ENCODE results near the gene SRPX.

GRCh38 chrX:38249965-38250364, 29.3 kb upstream of the SRPX start:
- TF ChIP-seq PATZ1 (CRISPR knock-in tag; IDR thresholded peaks at IDR 0.05; ENCODE audit: borderline replicate concordance) = no peak
- no peak for TF ChIP-seq ZNF8 (CRISPR knock-in tag; IDR thresholded peaks at IDR 0.05)
- no peak for TF ChIP-seq RARB (CRISPR knock-in tag; IDR thresholded peaks at IDR 0.05)
- TF ChIP-seq TCF4 (CRISPR knock-in tag; IDR thresholded peaks at IDR 0.05; ENCODE audit: borderline replicate concordance) = no peak
- no peak for TF ChIP-seq ZFP3 (CRISPR knock-in tag; IDR thresholded peaks at IDR 0.05)
- no peak for TF ChIP-seq ZNF565 (CRISPR knock-in tag; conservative IDR thresholded peaks at IDR 0.05; ENCODE audit: low read depth)
- no peak for TF ChIP-seq ESRRG (CRISPR knock-in tag; IDR thresholded peaks at IDR 0.05)
- no peak for TF ChIP-seq ZFP30 (CRISPR knock-in tag; IDR thresholded peaks at IDR 0.05)
- TF ChIP-seq SNAI2 (CRISPR knock-in tag; IDR thresholded peaks at IDR 0.05) = no peak
- TF ChIP-seq ISL1 (CRISPR knock-in tag; IDR thresholded peaks at IDR 0.05) = no peak
- no peak for TF ChIP-seq ARNTL (CRISPR knock-in tag; IDR thresholded peaks at IDR 0.05; ENCODE audit: borderline replicate concordance, low read depth)
